ENCODE data around the gene SPEF2.

The SPEF2 gene

DNA sequence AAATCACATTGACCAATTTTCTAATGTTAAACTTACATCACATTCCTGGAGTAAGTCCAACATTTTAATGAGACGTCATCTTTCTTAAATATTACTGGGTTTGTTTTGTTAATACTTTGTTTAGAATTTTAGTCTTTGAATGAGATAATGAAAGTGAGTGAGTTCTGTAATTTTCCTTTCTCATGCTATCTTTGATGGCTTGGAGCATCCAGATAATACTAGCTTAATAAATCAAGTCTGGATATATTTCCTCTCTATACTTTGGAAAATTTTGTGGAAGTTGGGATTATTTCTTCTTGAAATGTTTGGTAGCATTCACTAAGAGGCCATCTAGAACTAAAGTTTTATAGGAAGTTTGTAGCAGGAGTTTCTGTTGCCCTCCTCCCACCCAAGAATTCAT lies 148.3 kb downstream of the SPEF2 start:
- DNase-seq (ENCODE audit: insufficient read length): no peak
- TF ChIP-seq TAF1 (IDR thresholded peaks at IDR 0.05; ENCODE audit: borderline replicate concordance, low read depth, low read length) (no peak), POLR2A (IDR thresholded peaks at IDR 0.05; ENCODE audit: low read depth, low read length) (no peak), POLR2AphosphoS5 (IDR thresholded peaks at IDR 0.05; ENCODE audit: low read depth, low read length) (no peak)
- no peak for FAIRE-seq

DNA sequence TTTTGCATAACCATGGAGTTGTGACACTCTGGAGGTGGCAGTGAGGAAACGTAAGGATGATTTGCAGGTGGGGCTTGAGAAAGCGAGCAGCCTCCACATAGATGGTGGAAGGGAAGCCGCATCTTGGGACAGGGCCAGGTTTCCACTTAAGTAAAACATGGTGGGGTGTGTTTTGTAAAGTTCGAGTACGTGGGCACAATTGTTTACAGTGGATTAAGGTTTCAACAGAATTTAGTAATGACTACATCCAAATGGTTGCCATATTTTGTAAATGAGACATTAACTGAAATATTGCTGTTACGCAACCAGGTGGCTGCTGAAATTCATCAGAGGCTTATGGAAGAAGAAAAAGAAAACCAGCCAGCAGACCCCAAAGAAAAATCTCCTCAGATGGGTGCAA lies 153.6 kb downstream of the SPEF2 start:
- DNase-seq (ENCODE audit: insufficient read length): no peak
- FAIRE-seq: no peak
- no peak for TF ChIP-seq POLR2AphosphoS5 (IDR thresholded peaks at IDR 0.05; ENCODE audit: low read depth, low read length)
- TF ChIP-seq TAF1 (IDR thresholded peaks at IDR 0.05; ENCODE audit: borderline replicate concordance, low read depth, low read length): no peak
- TF ChIP-seq POLR2A (IDR thresholded peaks at IDR 0.05; ENCODE audit: low read depth, low read length): no peak

DNA sequence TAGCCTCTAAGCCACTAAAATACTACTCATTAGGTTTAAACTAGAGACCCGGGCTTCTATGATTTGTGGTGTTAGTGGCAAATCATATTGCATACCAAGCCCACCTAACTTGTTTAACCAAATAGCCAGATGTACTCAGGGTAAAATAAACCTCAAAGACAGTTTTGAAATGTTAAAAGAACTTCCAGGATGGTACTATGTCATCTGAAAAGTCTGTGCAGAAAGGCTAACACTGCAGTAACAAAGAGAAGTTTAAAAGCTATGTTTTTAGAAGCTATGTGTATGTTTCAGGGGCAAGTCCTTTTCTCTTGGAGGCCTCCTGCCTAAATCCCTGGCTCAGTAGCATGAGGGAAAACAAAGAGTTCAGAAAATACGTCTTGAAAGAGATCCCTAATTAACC lies 154.2 kb downstream of the SPEF2 start:
- no peak for TF ChIP-seq POLR2A (IDR thresholded peaks at IDR 0.05; ENCODE audit: low read depth, low read length)
- no peak for TF ChIP-seq POLR2AphosphoS5 (IDR thresholded peaks at IDR 0.05; ENCODE audit: low read depth, low read length)
- no peak for TF ChIP-seq TAF1 (IDR thresholded peaks at IDR 0.05; ENCODE audit: borderline replicate concordance, low read depth, low read length)
- FAIRE-seq: no peak
- no peak for DNase-seq (ENCODE audit: insufficient read length)

DNA sequence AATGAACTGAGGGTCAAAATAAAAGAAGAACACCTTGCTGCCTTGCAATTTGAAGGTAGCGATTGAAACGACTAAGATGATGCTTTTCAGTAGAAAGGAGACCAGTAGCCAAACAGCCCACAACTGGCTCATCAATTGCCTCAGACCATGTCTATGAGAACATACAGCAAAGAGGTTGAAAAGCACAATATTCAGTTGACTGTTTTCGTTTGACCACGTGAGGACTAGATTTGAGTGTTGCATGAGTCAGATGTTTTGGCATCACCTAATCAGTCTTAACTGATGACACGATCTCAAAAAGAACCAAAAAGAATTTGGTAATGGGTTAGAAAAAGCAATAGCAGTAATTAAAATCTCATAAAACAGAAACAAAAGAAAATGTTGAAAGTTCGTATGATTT lies 156.3 kb downstream of the SPEF2 start:
- no peak for TF ChIP-seq TAF1 (IDR thresholded peaks at IDR 0.05; ENCODE audit: borderline replicate concordance, low read depth, low read length)
- TF ChIP-seq POLR2AphosphoS5 (IDR thresholded peaks at IDR 0.05; ENCODE audit: low read depth, low read length): no peak
- TF ChIP-seq POLR2A (IDR thresholded peaks at IDR 0.05; ENCODE audit: low read depth, low read length): no peak
- FAIRE-seq (no peak), DNase-seq (ENCODE audit: insufficient read length) (no peak)

DNA sequence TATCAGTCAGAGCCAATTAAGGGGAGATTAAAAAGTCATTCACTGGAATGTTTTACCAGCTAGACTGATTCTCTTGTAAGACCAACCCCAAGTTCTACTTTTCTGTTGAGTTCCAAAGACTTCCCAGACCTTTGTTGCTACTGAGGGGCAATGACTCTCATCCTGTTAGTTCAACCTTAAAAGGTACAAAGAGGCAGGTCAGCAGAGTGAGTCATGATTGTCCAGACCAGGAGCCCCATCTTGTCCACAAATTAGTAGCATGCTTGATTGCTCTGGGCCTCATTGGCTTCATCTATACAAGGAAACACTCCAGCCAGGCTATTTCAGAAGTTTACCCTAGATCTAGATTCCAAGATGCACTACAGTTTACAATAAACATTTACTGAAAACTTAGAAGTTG lies 159.1 kb downstream of the SPEF2 start:
- DNase-seq (ENCODE audit: insufficient read length): no peak
- TF ChIP-seq POLR2A (IDR thresholded peaks at IDR 0.05; ENCODE audit: low read depth, low read length) (no peak), POLR2AphosphoS5 (IDR thresholded peaks at IDR 0.05; ENCODE audit: low read depth, low read length) (no peak), TAF1 (IDR thresholded peaks at IDR 0.05; ENCODE audit: borderline replicate concordance, low read depth, low read length) (no peak)
- FAIRE-seq: no peak

DNA sequence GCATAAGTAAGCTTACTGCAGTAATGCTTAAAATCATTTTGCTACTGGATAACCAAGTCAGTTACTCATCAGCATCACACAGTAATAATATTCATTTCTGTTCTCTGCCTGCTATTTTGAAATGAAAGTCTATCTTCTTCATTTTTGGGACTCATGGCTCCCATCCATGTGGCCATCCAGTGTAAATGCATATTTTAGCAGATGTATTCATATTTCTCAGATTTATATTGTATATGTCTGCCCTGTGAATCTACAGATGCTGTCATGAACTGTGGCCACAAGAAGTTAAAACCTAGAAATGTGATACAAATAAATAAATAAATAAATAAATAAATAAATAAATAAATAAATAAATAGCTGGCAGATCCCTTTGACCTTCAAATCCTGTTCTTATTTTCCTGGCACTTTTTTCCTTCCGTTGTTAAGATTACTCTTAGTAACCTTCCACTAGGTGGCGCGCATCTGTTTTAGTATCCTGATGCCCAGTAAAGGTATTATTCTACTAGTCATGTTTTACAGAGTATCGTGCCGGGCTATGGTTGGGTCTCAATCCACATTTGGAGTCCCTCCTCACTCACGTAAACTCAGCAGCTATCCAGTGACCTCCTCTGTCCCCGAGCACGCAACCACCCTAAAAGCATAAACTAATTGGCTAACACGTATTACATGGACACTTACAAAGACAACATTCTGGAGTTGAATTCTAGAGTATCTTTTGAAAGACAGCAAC lies 159.9 kb downstream of the SPEF2 start:
- FAIRE-seq (peak; percentile 87), DNase-seq (ENCODE audit: insufficient read length) (no peak)
- TF ChIP-seq POLR2A (IDR thresholded peaks at IDR 0.05; ENCODE audit: low read depth, low read length) (no peak), TAF1 (IDR thresholded peaks at IDR 0.05; ENCODE audit: borderline replicate concordance, low read depth, low read length) (no peak), POLR2AphosphoS5 (IDR thresholded peaks at IDR 0.05; ENCODE audit: low read depth, low read length) (no peak)

DNA sequence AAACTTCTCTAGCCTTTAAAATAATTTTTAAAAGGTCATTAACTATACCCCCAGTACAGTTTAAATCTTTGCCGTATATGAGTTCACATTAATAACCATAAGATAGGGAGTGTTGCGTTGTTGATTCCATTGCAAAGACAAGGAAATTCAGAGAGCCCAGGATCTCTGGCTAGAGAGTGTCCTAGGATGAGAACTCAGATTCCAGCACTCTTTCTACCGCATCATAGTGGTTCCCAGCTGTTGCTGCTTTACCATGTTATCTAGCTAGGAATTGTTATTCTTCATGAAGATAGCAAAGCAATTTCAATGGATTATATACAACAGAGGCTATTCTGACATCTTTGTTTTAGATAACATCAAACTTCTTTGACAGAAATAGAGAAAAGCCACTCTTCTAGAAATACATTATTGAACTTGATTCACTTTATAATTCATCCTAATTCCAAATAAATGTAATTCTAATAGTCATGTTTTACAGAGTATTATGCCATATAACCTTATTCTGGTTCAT lies 160.7 kb downstream of the SPEF2 start:
- no peak for DNase-seq (ENCODE audit: insufficient read length)
- no peak for FAIRE-seq
- TF ChIP-seq POLR2AphosphoS5 (IDR thresholded peaks at IDR 0.05; ENCODE audit: low read depth, low read length) (no peak), TAF1 (IDR thresholded peaks at IDR 0.05; ENCODE audit: borderline replicate concordance, low read depth, low read length) (no peak), POLR2A (IDR thresholded peaks at IDR 0.05; ENCODE audit: low read depth, low read length) (no peak)

DNA sequence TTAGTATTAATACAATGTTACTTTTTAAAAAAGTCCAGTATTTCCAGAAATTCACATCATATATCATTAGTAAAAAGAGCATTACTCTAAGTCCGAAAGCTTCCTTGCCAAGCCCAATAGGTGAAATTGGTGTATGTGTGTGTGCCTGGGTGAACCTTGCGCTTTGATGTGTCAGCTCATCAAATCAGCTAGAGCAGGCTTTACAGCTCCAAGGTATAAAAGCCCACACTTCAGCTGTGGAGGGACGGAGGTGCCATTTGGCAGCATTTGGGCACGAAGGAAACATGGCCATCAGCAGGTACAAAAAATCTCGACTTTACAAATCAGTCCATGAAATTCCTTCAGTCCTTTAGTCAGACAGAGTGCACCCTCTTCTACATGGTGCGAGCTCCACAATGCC lies 162.6 kb downstream of the SPEF2 start:
- TF ChIP-seq POLR2AphosphoS5 (IDR thresholded peaks at IDR 0.05; ENCODE audit: low read depth, low read length) (no peak), POLR2A (IDR thresholded peaks at IDR 0.05; ENCODE audit: low read depth, low read length) (no peak), TAF1 (IDR thresholded peaks at IDR 0.05; ENCODE audit: borderline replicate concordance, low read depth, low read length) (no peak)
- FAIRE-seq: no peak
- DNase-seq (ENCODE audit: insufficient read length): no peak

DNA sequence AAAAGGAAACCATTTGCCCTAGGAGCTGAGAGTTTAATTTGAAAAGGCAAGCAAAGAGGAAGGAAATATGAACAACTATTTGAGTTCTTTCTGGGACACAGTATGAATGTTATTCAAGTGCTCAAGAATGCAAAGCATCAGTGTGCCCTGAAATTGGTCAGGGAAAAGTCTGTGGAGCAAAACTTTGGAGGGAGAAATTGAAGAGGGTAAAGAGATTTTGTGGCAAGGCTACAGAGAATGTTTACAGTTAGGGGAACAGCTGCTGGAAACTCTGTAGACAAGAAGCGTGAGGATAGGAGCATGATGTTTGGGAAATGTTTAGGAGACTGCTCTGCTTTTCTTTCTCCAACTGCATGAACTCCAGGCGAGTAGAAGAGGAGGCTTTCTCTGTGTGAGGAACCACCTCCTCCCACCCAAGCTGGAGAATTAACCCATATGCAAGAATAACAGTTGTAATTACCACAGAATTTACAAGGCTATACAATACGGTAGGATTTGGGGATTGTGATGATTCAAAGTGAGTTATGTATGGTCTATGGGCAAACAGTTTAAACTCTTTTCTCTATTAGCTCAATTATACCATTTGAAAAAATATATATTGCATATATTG lies 163.6 kb downstream of the SPEF2 start:
- TF ChIP-seq POLR2AphosphoS5 (IDR thresholded peaks at IDR 0.05; ENCODE audit: low read depth, low read length) (no peak), POLR2A (IDR thresholded peaks at IDR 0.05; ENCODE audit: low read depth, low read length) (no peak), TAF1 (IDR thresholded peaks at IDR 0.05; ENCODE audit: borderline replicate concordance, low read depth, low read length) (no peak)
- DNase-seq (ENCODE audit: insufficient read length) (no peak), FAIRE-seq (peak; percentile 30)

DNA sequence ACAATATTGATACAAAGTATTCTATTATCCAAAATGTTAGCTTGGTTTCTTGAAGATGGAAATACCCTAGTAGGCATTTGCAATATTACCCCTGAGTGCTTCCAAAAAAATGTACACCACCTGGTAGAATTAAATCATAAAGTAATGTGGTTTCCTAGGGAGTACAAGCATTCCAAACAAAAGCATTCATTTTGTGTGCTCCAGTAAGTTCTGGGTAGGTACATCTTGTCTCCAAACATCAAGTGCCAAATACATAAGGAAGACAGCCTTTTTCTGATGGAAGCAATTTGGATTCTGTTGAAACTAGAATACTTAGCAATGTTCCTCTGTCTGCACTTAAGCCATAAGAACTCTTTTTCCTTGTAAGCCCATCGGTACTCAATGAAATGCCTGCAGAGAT lies 165.9 kb downstream of the SPEF2 start:
- FAIRE-seq (no peak), DNase-seq (ENCODE audit: insufficient read length) (no peak)
- TF ChIP-seq POLR2AphosphoS5 (IDR thresholded peaks at IDR 0.05; ENCODE audit: low read depth, low read length): no peak
- no peak for TF ChIP-seq TAF1 (IDR thresholded peaks at IDR 0.05; ENCODE audit: borderline replicate concordance, low read depth, low read length)
- TF ChIP-seq POLR2A (IDR thresholded peaks at IDR 0.05; ENCODE audit: low read depth, low read length): no peak

DNA sequence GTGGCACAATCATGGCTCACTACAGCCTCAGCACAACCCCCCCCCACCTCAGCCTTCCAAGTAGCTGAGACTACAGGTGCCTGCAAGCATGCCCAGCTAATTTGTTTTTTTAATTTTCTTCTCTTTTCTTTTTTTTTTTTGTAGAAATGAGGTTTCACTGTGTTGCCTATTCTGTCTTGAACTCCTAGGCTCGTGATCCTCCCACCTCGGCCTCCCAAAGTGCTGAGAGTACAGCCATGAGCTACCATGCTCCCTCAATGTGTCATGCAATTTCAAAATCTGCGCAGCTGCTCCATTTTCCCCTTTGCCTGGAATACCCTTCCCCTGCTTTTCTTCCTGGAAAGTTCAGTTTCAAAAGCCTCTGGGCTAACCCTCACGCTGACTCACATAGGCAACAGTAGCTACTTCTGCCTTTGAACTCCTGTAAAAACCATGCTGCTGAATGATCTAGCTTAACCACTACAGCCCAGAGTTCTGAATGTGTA lies 168.0 kb downstream of the SPEF2 start:
- FAIRE-seq (no peak), DNase-seq (ENCODE audit: insufficient read length) (no peak)
- TF ChIP-seq TAF1 (IDR thresholded peaks at IDR 0.05; ENCODE audit: borderline replicate concordance, low read depth, low read length): no peak
- TF ChIP-seq POLR2AphosphoS5 (IDR thresholded peaks at IDR 0.05; ENCODE audit: low read depth, low read length): no peak
- no peak for TF ChIP-seq POLR2A (IDR thresholded peaks at IDR 0.05; ENCODE audit: low read depth, low read length)

DNA sequence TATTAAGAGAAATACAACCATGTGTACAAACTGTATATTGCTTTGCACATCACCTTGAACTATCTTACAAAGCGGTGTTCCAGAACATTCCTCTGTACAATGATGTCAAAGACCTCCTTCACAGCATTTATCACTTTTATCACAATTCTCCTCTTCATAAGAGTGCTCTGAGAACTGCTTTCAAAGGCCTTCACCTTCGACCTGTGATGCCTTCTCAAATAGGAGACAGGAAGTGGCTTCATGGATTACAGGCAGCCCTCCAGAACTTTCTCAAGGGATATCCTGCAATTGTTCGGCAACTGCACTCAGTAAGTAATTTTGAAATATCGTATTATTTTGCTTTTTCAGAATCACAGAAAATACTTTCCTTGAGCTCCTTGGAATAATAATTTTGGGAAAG lies 171.1 kb downstream of the SPEF2 start:
- no peak for TF ChIP-seq POLR2AphosphoS5 (IDR thresholded peaks at IDR 0.05; ENCODE audit: low read depth, low read length)
- TF ChIP-seq TAF1 (IDR thresholded peaks at IDR 0.05; ENCODE audit: borderline replicate concordance, low read depth, low read length): no peak
- no peak for TF ChIP-seq POLR2A (IDR thresholded peaks at IDR 0.05; ENCODE audit: low read depth, low read length)
- DNase-seq (ENCODE audit: insufficient read length) (no peak), FAIRE-seq (no peak)

Measured in GM12892 (cell line).